Retinal pigment epithelial cell (primary cell): ENCODE measurements around the gene SMR3B.

Experiments used
- DNase-seq: peaks from one replicate; pipeline ENCODE4 v3.0.0-alpha.2; 2010; ENCODE audit warnings: low read depth
- H3K4me3 ChIP-seq: 2 replicates; pipeline ENCODE4 v1.5.1; 2011; ENCODE audit warnings: mild to moderate bottlenecking, low read length, control low read depth, moderate library complexity
- CTCF ChIP-seq: conservative IDR thresholded peaks from 2 replicates; pipeline ENCODE4 v1.5.1; 2011; ENCODE audit warnings: low read depth, low read length, control low read depth, inconsistent platforms

Gene SMR3B

GRCh38 chr4:70382691-70383181 is at the start of gene SMR3B:
Gene SMR3B (plus strand): TSS chr4:70383131. CDS start chr4:70384511, 1,380 bp downstream.
- no peak for TF ChIP-seq CTCF
- DNase-seq = no peak
- no peak within 1 kb of the TSS for H3K4me3 ChIP-seq

GRCh38 chr4:70334681-70335080 is 48.2 kb upstream of the SMR3B start, which contains the start of gene CABS1:
Gene CABS1 (plus strand): TSS chr4:70334981. CDS start chr4:70335040, 59 bp downstream.
- no peak within 1 kb of the TSS for H3K4me3 ChIP-seq
- no peak for DNase-seq
- no peak for TF ChIP-seq CTCF

DNA sequence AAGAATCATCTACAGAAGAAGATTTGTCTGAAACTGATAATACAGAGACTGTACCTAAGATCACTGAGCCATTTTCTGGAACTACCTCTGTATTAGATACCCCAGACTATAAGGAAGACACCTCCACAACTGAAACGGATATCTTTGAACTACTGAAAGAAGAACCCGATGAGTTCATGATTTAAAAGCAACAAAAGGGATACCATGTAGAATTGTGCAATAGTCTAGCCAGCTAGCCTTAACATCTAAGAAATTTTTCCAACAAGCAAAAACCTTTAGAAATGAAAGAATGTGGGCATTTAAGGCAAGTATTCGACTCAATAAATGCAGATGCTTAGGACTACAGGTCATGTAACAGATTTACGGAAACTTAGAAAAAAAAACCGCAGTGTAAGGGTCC is 46.9 kb upstream of the SMR3B start:
- TF ChIP-seq CTCF = no peak
- H3K4me3 ChIP-seq = no peak overlapping the region
- DNase-seq = no peak

DNA sequence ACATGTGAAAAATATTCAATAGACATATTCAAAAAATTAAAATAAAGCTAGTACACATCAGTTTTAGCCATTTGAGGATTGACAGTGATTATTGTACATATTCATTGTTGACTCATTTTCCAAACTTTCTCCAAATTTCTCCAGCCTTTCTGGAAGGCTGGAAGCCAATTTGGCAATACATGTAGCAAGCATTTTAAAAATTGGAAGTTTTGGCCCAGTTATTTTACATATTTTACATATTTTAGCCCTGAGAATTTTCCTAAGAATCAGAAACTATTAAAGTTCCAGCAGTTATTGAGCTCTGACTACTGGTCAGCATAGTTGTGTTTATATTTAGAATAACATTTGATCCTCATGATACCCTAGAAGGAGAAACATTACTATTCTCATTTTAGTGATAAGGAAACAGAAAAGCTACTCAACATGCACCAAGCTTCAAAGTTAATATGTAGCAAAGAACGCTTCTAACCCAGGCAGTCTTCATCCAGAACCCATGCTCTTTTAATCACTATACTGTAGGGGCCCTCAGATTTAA is 45.0 kb upstream of the SMR3B start:
- TF ChIP-seq CTCF = no peak
- H3K4me3 ChIP-seq = no peak overlapping the region
- DNase-seq = no peak

DNA sequence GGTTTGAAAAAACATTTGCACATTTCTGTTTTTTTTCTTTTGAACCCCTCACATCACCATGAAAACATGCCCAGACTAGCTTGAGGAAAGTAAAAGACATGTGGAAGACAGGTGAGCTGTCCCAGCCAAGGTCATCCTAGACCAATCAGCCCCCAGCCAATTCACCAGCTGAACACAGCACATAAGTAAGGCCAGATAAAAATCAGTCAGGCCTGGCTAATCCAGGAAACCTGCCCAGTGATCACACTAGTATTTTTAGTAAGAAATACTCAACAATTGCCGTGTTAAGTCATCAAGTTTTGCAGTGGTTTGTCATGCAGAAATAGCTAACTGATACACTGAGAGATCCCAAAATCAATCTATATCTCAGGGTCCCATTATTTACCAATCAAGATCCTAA is 26.7 kb upstream of the SMR3B start:
- TF ChIP-seq CTCF = no peak
- H3K4me3 ChIP-seq = no peak overlapping the region
- no peak for DNase-seq

DNA sequence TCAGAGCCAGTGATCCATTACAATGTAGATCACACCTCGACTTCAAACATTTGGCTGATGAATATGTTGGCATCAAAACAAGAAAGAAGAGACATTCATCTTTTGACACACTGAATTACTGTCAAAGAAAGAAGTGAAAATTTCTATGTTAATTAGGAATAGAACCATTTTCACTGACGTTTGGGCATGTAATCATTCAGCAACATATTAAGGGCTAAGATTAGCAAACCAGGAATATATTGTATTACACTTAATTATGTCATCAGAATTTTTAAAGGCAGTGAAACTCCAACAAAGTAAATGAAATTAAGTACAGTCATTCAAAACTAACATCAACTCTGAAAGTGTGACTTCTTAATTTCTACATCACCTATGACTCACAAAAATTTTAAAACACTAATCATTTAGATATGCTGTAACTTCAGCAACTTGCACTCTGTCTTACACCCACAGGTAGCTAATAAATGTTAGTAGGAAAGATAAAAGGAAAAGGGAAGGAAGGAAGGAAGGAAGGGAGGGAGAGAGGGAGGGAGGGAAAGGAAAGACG is 23.7 kb upstream of the SMR3B start:
- no peak overlapping the region for H3K4me3 ChIP-seq
- TF ChIP-seq CTCF = no peak

DNA sequence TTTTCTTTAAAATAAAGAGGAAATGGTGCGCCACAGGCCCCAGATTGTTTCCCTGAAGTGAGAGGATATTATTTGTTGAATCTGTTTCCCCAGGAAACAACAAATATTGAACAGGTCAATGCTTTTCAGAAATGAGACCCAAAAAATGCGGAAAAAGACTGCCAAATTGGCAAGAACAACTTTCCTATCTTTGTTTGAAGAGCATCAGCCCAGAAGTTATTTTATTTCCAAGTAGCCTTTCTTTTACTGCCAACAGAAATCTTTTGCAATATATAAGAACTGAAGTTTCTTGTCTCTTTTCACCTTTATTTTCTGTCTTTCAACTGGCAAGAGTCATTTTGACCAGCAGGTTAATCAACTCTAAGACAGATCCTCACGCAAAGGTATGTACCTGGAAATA is 22.5 kb upstream of the SMR3B start, which contains the start of gene SMR3A:
Gene SMR3A, plus strand, starts transcription at position 301 of the 400 bp plus-strand sequence. CDS start 1,356 bp downstream, outside the sequence.
- TF ChIP-seq CTCF = no peak
- DNase-seq = no peak
- H3K4me3 ChIP-seq = no peak within 1 kb of the TSS

More for the DNA sequence above, 23.7 kb upstream of the SMR3B start:
- no peak for DNase-seq
